Heart left ventricle (tissue), 16 donors: ENCODE results near the gene CNPY1. TPM values are rescaled to one million over a fixed set of nuclear protein-coding genes. Genes with fewer than 3 reads are reported as not detected.

ENCODE experiments used
- ATAC-seq, 4 donors: fragments of 200-7000 bp; cut with Tn5 transposase; one replicate each; pipeline ENCODE4 v1.9.1; 2020 to 2022; ENCODE audit warnings: moderate library complexity in 4 of 4, mild to moderate bottlenecking in 3 of 4, moderate number of reproducible peaks in 1 of 4
- DNase-seq, 5 donors: peaks; one replicate each; pipeline ENCODE4 v3.0.0-alpha.2; 2020
- H3K27ac ChIP-seq, 12 donors: fragments of 200-600 bp; sonication (generic) in 4 of 12; one replicate each; pipeline versions ENCODE4 v1.5.0 to v1.8.0; 2016 to 2022; ENCODE audit warnings: mild to moderate bottlenecking in 2 of 12
- H3K27me3 ChIP-seq, 9 donors: fragments of 200-600 bp; sonication (generic) in 2 of 9; one replicate each; pipeline versions ENCODE4 v1.5.1 to v1.8.0; 2016 to 2022; ENCODE audit warnings: mild to moderate bottlenecking in 3 of 9
- H3K36me3 ChIP-seq, 9 donors: fragments of 200-600 bp; sonication (generic) in 2 of 9; one replicate each; pipeline versions ENCODE4 v1.5.0 to v1.8.0; 2018 to 2022; ENCODE audit warnings: mild to moderate bottlenecking in 2 of 9
- H3K4me1 ChIP-seq, 12 donors: fragments of 200-600 bp; sonication (generic) in 4 of 12; one replicate each; pipeline versions ENCODE4 v1.5.0 to v1.8.0; 2016 to 2022; ENCODE audit warnings: mild to moderate bottlenecking in 3 of 12
- H3K4me3 ChIP-seq, 12 donors: fragments of 200-600 bp; sonication (generic) in 4 of 12; one replicate each; pipeline versions ENCODE4 v1.5.0 to v1.8.0; 2017 to 2022; ENCODE audit warnings: mild to moderate bottlenecking in 9 of 12, moderate library complexity in 4 of 12
- H3K9me3 ChIP-seq, 12 donors: fragments of 200-600 bp; sonication (generic) in 4 of 12; one replicate each; pipeline versions ENCODE4 v1.5.0 to v1.8.0; 2016 to 2022; ENCODE audit warnings: mild to moderate bottlenecking in 1 of 12
- CTCF ChIP-seq, 12 donors: fragments of 200-600 bp; sonication (generic) in 4 of 12; IDR thresholded peaks; one replicate each; pipeline versions ENCODE4 v1.5.0 to v1.8.0; 2018 to 2022; ENCODE audit warnings: antibody characterized with exemption in 12 of 12, mild to moderate bottlenecking in 5 of 12
- POLR2A ChIP-seq, 2 donors: fragments of 450-650 bp; IDR thresholded peaks; one replicate each; pipeline ENCODE4 v1.6.1; 2017; ENCODE audit warnings: antibody characterized with exemption in 2 of 2, mild to moderate bottlenecking in 2 of 2, moderate library complexity in 2 of 2
- WGBS, 4 donors: extraction: QIAGEN DNeasy Blood & Tissue Kit in 2 of 4; methylation state at CpG; one replicate each; pipeline versions ENCODE4 v1.1.5 to v1.1.7; 2013 to 2018; 5-methylcytosine and 5-hydroxymethylcytosine counted together
- intact Hi-C, 10 donors: fragments of 100-400 bp; cut with DNase I; formaldehyde crosslinking; loops; one replicate each; pipeline versions ENCODE4 v1.11.1 to v1.14.2; 2022
- polyA plus RNA-seq, 2 donors: library from polyadenylated mRNA; stranded (reverse); fragments of 200-250 nt; gene quantifications; one replicate each; pipeline ENCODE4 v1.2.3, GENCODE V29; 2013
- total RNA-seq, 9 donors: library from RNA; depleted of rRNA in 2 of 9; stranded (reverse); fragments of >200 nt in 2 of 9; fragmentation: NEBNext Ultra II Directional in 3 of 9; extraction: Animal tissue kit (Norgen Biotek cat#: 25700) in 3 of 9; gene quantifications; one replicate each; pipeline versions ENCODE4 v1.1.0 to v1.2.4, GENCODE V29; 2016 to 2023
- donor health status: ischemic (EF 13 %, LVEDD 7.1; RV severe dilation, severe dysfunction).
- donor health status: healthy with polysubstance abuse.
- donor health status: DM: no; HTN: yes; CAD: no.
- donor health status: DM: no; HTN: no; CAD: no.
- donor health status: ischemic (EF 25% LVEDD 6.9; RV normal size, moderate dysfunction).
- donor health status: ischemic (EF 25% LVEDD 5.7; RV mildly dilated, moderate dysfunction).
- donor health status: healthy.
- donor health status: DM: yes; HTN: yes; CAD: no.
- donor health status: ischemic (EF 35%, LVEDD 5.7; RV mildly dilated, moderate dysfunction).
- donor health status: nonischemic (EF 11% LVEDD 7.7; RV severe dilation, severe dysfunction).
- donor health status: DM: yes; HTN: yes; CAD: no.
- donor health status: PGD.
- donor health status: ischemic (EF 29% LVEDD 5.4; RV normal size, mild dysfunction).
- donor health status: nonischemic (EF 23%, LVEDD 6.1; RV moderate dilation, normal function).

The CNPY1 gene
- total and polyA plus RNA-seq, 11 donors, result not detected

DNA sequence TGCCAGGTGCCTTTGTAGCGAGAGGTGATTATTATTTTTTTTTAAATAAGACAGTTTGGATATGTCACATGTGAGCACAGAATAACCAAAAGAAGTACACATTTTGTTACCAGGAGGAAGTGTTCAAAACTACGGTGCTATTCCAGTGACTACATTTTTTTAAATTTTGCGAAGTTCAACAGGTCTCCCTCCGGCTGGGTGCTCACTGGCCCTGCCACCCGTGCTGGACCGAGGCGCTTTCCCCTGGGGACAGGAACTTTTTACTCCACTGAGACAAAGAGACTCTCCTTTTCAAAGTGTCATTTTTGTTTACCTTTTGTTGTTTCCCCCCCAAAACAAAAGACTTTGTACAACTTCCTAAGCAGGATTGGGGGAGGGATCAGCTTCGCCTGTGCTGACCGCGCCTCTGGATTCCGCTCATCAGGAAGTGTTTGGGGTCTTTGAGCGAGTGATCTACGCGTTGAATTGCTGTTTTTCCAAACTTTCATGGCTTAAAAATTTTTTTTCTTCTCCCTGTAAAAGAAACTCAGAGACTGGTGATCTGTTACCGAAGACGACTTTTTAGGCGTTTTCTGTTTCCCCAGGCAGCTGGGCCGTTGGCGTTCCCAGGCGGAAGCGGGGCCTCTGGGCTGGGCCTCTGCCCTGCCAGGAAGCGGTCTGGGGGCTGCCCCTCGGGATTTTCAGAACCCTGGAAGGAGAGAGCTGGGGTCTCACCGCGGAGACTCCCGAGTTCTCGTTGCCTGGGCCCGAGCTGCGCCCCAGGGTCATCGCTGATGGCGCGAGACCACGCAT lies 81.2 kb downstream of the CNPY1 start:
- H3K27me3 ChIP-seq, result peaks cover 96 to 100% (median 98%) of the 10 kb centered on the region in 9 donors
- intact Hi-C loops, result no loop called here
- no peak for DNase-seq
- no peaks in the 10 kb centered on the region for H3K36me3 ChIP-seq
- no peak overlapping the region for H3K27ac ChIP-seq
- no peaks in the 10 kb centered on the region for H3K9me3 ChIP-seq
- H3K4me1 ChIP-seq, result peaks cover 0 to 29% (median 16%) of the 10 kb centered on the region in 12 donors
- WGBS, 4 donors, result 5 to 9% (median 7%) methylated on average over 33 of the region's 33 CpGs
- TF ChIP-seq CTCF (IDR thresholded peaks at IDR 0.05) (no peak), POLR2A (IDR thresholded peaks at IDR 0.05) (no peak)
- H3K4me3 ChIP-seq, result no peak overlapping the region
- no peak for ATAC-seq

DNA sequence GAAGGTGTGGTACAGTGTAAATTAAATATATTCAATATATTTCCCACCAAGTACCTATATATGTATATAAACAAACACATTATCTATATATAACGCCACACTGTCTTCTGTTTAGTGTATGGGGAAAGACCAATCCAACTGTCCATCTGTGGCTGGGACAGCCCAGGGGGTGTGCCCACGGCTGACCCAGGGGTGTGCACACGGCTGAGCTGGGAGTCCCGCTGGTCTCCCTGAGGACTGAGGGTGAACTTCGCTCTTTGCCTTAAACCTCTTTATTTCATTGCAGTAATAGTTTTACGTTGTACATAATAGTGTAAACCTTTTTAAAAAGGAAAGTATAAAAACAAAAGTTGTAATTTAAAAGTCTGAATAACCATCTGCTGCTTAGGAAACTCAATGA lies 82.2 kb downstream of the CNPY1 start:
- intact Hi-C loops, result no loop called here
- WGBS, 4 donors, result 9 to 21% (median 14%) methylated on average over 6 of the region's 6 CpGs

DNA sequence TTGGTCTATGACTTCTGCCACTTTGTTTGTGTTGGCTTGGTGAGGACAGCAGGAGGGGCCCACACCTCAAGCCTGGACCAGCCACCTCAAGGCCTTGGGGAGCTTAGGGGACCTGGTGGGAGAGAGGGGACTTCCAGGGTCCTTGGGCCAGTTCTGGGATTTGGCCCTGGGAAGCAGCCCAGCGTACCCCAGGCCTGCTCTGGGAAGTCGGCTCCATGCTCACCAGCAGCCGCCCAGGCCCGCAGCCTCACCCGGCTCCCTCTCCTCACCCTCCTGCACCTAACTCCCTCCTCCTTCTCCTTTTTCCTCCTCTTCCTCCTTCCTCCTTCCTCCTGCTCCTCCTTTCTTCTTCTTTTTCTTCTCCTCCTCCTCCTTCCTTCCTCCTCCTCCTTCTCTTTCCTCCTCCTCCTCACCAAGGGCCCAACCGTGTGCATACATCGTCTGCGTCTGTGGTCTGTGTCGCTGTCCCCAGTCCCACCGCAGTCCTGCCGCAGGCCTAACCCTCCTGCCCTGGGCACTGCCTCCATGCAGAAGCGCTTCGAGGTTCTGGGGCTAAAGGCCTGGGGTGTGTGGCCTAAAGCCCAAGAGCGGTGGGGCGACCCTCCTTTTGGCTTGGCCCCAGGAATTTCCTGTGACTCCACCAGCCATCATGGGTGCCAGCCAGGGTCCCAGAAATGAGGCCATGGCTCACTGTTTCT lies 83.1 kb downstream of the CNPY1 start:
- ATAC-seq, result no peak
- intact Hi-C loops, result no loop called here
- no peak for DNase-seq
- Histone ChIP-seq H3K36me3 (no peaks in the 10 kb centered on the region), H3K4me1 (peaks cover 0 to 38% (median 20%) of the 10 kb centered on the region in 12 donors), H3K4me3 (no peak overlapping the region), H3K27me3 (peaks cover 98 to 100% (median 99%) of the 10 kb centered on the region in 9 donors), H3K9me3 (no peaks in the 10 kb centered on the region), H3K27ac (no peak overlapping the region)
- 7 to 19% (median 16%) methylated on average over 15 of the region's 15 CpGs for WGBS, 4 donors
- no peak for TF ChIP-seq POLR2A (IDR thresholded peaks at IDR 0.05)
- no peak for TF ChIP-seq CTCF (IDR thresholded peaks at IDR 0.05)

More for the DNA sequence above, 82.2 kb downstream of the CNPY1 start:
- H3K4me1 ChIP-seq, result peaks cover 0 to 32% (median 16%) of the 10 kb centered on the region in 12 donors
- no peak for DNase-seq
- H3K4me3 ChIP-seq, result no peak overlapping the region
- H3K27ac ChIP-seq, result no peak overlapping the region
- H3K36me3 ChIP-seq, result no peaks in the 10 kb centered on the region
- ATAC-seq, result no peak
- no peaks in the 10 kb centered on the region for H3K9me3 ChIP-seq
- TF ChIP-seq POLR2A (IDR thresholded peaks at IDR 0.05), result no peak
- no peak for TF ChIP-seq CTCF (IDR thresholded peaks at IDR 0.05)
- H3K27me3 ChIP-seq, result peaks cover 96 to 100% (median 98%) of the 10 kb centered on the region in 9 donors

DNA sequence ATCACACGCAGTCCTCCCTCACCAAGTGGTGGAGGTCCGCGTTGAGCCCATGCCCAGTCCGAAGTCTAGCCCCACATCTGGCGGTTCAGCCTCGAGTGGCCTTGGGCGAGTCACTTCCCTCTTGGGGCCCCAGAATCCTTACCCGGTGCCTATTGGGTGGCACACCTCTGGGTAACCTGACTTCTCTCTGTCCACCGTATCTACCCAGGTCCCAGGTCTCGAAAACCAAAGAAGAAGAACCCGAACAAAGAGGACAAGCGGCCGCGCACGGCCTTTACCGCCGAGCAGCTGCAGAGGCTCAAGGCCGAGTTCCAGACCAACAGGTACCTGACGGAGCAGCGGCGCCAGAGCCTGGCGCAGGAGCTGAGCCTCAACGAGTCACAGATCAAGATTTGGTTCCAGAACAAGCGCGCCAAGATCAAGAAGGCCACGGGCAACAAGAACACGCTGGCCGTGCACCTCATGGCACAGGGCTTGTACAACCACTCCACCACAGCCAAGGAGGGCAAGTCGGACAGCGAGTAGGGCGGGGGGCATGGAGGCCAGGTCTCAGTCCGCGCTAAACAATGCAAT lies 84.1 kb downstream of the CNPY1 start:
- no peak for ATAC-seq
- 10 to 17% (median 14%) methylated on average over 30 to 33 of the region's 33 CpGs for WGBS, 4 donors
- intact Hi-C loops, result no loop called here

More for the DNA sequence above, 84.1 kb downstream of the CNPY1 start:
- TF ChIP-seq CTCF (IDR thresholded peaks at IDR 0.05) (no peak), POLR2A (IDR thresholded peaks at IDR 0.05) (no peak)
- Histone ChIP-seq H3K27ac (no peak overlapping the region), H3K9me3 (no peaks in the 10 kb centered on the region), H3K4me3 (no peak overlapping the region), H3K4me1 (peaks cover 0 to 34% (median 16%) of the 10 kb centered on the region in 12 donors), H3K27me3 (peaks cover 92 to 96% (median 94%) of the 10 kb centered on the region in 9 donors), H3K36me3 (no peaks in the 10 kb centered on the region)
- no peak for DNase-seq
